Liver (tissue), 9 donors: ENCODE results near the gene KIF18B. TPM values are rescaled to one million over a fixed set of nuclear protein-coding genes. Genes with fewer than 3 reads are reported as not detected.

Experiments used
- DNase-seq: peaks from one replicate; pipeline ENCODE4 v3.0.0-alpha.2; 2017; ENCODE audit warnings: low spot score
- H3K27ac ChIP-seq, 2 donors: one replicate each; pipeline ENCODE4 v1.7.0; 2013; ENCODE audit warnings: inconsistent platforms in 2 of 2, low read length in 2 of 2, control low read depth in 1 of 2, low read depth in 1 of 2, mild to moderate bottlenecking in 1 of 2
- H3K27me3 ChIP-seq, 4 donors: one replicate each; pipeline versions ENCODE4 v1.6.1 to v1.7.0; 2013; ENCODE audit warnings: low read length in 3 of 4, inconsistent platforms in 1 of 4, mild to moderate bottlenecking in 1 of 4, moderate library complexity in 1 of 4; ENCODE audit not compliant: control insufficient read depth in 4 of 4, insufficient read depth in 4 of 4
- H3K36me3 ChIP-seq, 4 donors: one replicate each; pipeline versions ENCODE4 v1.6.1 to v1.7.0; 2013; ENCODE audit warnings: low read length in 3 of 4, mild to moderate bottlenecking in 3 of 4, low read depth in 1 of 4, moderate library complexity in 1 of 4; ENCODE audit not compliant: control insufficient read depth in 4 of 4, insufficient read depth in 3 of 4
- H3K4me1 ChIP-seq, 4 donors: one replicate each; pipeline versions ENCODE4 v1.6.1 to v1.7.0; 2013; ENCODE audit warnings: low read length in 3 of 4, mild to moderate bottlenecking in 3 of 4, moderate library complexity in 1 of 4; ENCODE audit not compliant: control insufficient read depth in 4 of 4, insufficient read depth in 4 of 4
- H3K4me3 ChIP-seq, 3 donors: one replicate each; pipeline versions ENCODE4 v1.6.1 to v1.7.0; 2013; ENCODE audit warnings: low read length in 3 of 3, control low read depth in 1 of 3, low read depth in 1 of 3, mild to moderate bottlenecking in 1 of 3
- H3K9ac ChIP-seq, 2 donors: one replicate each; pipeline ENCODE4 v1.7.0; 2013; ENCODE audit warnings: low read length in 2 of 2, mild to moderate bottlenecking in 2 of 2, moderate library complexity in 2 of 2, control low read depth in 1 of 2, low read depth in 1 of 2
- H3K9me3 ChIP-seq, 4 donors: one replicate each; pipeline versions ENCODE4 v1.6.1 to v1.7.0; 2013; ENCODE audit warnings: low read length in 3 of 4; ENCODE audit not compliant: control insufficient read depth in 4 of 4
- FOXA1 ChIP-seq: IDR thresholded peaks from 2 replicates; pipeline ENCODE4 v1.6.1; 2016; ENCODE audit warnings: antibody characterized with exemption
- FOXA2 ChIP-seq: IDR thresholded peaks from 2 replicates; pipeline ENCODE4 v1.6.1; 2016; ENCODE audit warnings: antibody characterized with exemption
- GABPA ChIP-seq, 2 donors: IDR thresholded peaks in 1 of 2; conservative IDR thresholded peaks in 1 of 2; 2 replicates each; pipeline ENCODE4 v1.6.1; 2016; ENCODE audit warnings: antibody characterized with exemption in 2 of 2, mild to moderate bottlenecking in 1 of 2, moderate library complexity in 1 of 2
- HNF4A ChIP-seq, 2 donors: conservative IDR thresholded peaks; 2 replicates each; pipeline ENCODE4 v1.6.1; 2016; ENCODE audit warnings: antibody characterized with exemption in 2 of 2, mild to moderate bottlenecking in 2 of 2
- JUND ChIP-seq, 2 donors: IDR thresholded peaks; 2 replicates each; pipeline ENCODE4 v1.6.1; 2016; ENCODE audit warnings: antibody characterized with exemption in 2 of 2
- NR2F2 ChIP-seq: IDR thresholded peaks from 2 replicates; pipeline ENCODE4 v1.6.1; 2016; ENCODE audit warnings: antibody characterized with exemption
- RXRA ChIP-seq, 2 donors: IDR thresholded peaks; 2 replicates each; pipeline ENCODE4 v1.6.1; 2017 to 2018; ENCODE audit warnings: antibody characterized with exemption in 2 of 2, mild to moderate bottlenecking in 1 of 2
- SP1 ChIP-seq: IDR thresholded peaks from 2 replicates; pipeline ENCODE4 v1.6.1; 2018; ENCODE audit warnings: antibody characterized with exemption, mild to moderate bottlenecking
- YY1 ChIP-seq: IDR thresholded peaks from 2 replicates; pipeline ENCODE4 v1.6.1; 2016; ENCODE audit warnings: antibody characterized with exemption, mild to moderate bottlenecking
- WGBS: extraction: QIAGEN DNeasy Blood & Tissue Kit; methylation state at CpG from one replicate; pipeline ENCODE4 v1.1.7; 2013; 5-methylcytosine and 5-hydroxymethylcytosine counted together
- polyA plus RNA-seq, 2 donors: library from polyadenylated mRNA; stranded (reverse) in 1 of 2; unstranded in 1 of 2; fragments of 200-250 nt in 1 of 2; fragments of >200 nt in 1 of 2; fragmentation: Nextera tagmentation in 1 of 2; extraction: Ambion mirVana in 1 of 2; gene quantifications; one replicate each; pipeline versions ENCODE4 v1.2.1 to v1.2.3, GENCODE V29; 2013 to 2015
- total RNA-seq, 2 donors: library from RNA; depleted of rRNA; stranded (reverse); fragments of >200 nt; gene quantifications; one replicate each; pipeline ENCODE4 v1.2.3, GENCODE V29; 2014
- TF ChIP-seq, protein P1 (sequence below): fragments of 150-350 bp; IDR thresholded peaks from 2 replicates; pipeline ENCODE4 v1.5.1; 2017; ENCODE audit warnings: improper control_type of control experiment, low read depth, low read length; ENCODE audit not compliant: missing input control
- TF ChIP-seq, protein P2 (sequence below): IDR thresholded peaks from 2 replicates; pipeline ENCODE4 v1.6.1; 2016; ENCODE audit warnings: antibody characterized with exemption
- TF ChIP-seq, protein P3 (sequence below): IDR thresholded peaks from 2 replicates; pipeline ENCODE4 v1.6.1; 2016; ENCODE audit warnings: antibody characterized with exemption
- TF ChIP-seq, protein P4 (sequence below): IDR thresholded peaks from 2 replicates; pipeline ENCODE4 v1.6.1; 2016; ENCODE audit warnings: antibody characterized with exemption
- TF ChIP-seq, protein P5 (sequence below): IDR thresholded peaks from 2 replicates; pipeline ENCODE4 v1.6.1; 2016; ENCODE audit warnings: antibody characterized with exemption, mild to moderate bottlenecking
- donor health status: healthy.
- donor health status: healthy.
- donor health status: healthy.
- donor health status: healthy.
- donor health status: healthy.

Gene KIF18B
- total and polyA plus RNA-seq, 4 donors = under 0.01 to 11.9 (median 0.48) TPM

DNA sequence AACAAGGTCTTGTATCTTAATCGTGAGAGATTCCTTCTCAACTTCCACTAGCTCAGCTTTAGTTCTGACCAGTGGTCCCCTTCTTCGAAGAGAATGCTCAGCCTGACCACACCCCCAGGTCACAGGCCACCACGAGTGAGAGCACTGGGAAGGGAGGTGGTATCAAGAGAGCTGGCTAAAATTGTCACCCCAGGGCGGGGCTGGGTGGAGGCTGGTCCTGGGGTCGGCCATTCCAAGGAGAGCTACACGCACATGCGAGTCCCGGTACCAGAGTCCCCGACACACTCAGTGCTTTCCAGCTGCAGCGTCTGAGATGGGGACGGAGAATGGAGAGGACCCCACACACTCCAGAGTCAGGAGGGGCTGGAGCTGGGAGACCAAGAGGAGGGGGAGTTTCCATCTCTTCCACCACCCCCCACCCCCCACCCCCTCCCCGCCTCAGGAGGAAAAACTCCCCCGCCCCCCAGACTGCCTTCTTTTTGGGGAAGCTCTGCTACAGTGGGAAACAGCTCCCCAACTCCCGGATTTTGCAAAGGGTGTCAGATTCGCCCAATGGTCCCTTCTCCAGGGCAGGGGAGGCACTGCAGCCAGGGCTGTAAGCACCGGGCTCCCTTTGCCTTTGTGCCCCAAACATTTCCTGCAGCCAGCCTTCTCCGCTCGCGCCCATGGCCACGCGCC is 18.9 kb upstream of the KIF18B start:
- Histone ChIP-seq H3K9ac (no peak overlapping the region), H3K36me3 (no peaks in the 10 kb centered on the region), H3K27ac (no peak overlapping the region), H3K4me1 (peaks cover 5 to 28% (median 11%) of the 10 kb centered on the region in 4 donors), H3K27me3 (peaks cover 0 to 18% (median 7%) of the 10 kb centered on the region in 4 donors), H3K9me3 (no peaks in the 10 kb centered on the region), H3K4me3 (no peak overlapping the region)
- TF ChIP-seq, protein P1, sequence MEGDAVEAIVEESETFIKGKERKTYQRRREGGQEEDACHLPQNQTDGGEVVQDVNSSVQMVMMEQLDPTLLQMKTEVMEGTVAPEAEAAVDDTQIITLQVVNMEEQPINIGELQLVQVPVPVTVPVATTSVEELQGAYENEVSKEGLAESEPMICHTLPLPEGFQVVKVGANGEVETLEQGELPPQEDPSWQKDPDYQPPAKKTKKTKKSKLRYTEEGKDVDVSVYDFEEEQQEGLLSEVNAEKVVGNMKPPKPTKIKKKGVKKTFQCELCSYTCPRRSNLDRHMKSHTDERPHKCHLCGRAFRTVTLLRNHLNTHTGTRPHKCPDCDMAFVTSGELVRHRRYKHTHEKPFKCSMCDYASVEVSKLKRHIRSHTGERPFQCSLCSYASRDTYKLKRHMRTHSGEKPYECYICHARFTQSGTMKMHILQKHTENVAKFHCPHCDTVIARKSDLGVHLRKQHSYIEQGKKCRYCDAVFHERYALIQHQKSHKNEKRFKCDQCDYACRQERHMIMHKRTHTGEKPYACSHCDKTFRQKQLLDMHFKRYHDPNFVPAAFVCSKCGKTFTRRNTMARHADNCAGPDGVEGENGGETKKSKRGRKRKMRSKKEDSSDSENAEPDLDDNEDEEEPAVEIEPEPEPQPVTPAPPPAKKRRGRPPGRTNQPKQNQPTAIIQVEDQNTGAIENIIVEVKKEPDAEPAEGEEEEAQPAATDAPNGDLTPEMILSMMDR = no peak
- TF ChIP-seq NR2F2 (no peak), JUND (IDR thresholded peaks at IDR 0.05) (no peak), RXRA (IDR thresholded peaks at IDR 0.05) (no peak), HNF4A (conservative IDR thresholded peaks at IDR 0.05) (no peak), FOXA1 (no peak), FOXA2 (no peak), GABPA (IDR thresholded peaks at IDR 0.05 in 1 of 2, conservative IDR thresholded peaks at IDR 0.05 in 1 of 2) (no peak), SP1 (no peak), YY1 (no peak)
- TF ChIP-seq, protein P2, sequence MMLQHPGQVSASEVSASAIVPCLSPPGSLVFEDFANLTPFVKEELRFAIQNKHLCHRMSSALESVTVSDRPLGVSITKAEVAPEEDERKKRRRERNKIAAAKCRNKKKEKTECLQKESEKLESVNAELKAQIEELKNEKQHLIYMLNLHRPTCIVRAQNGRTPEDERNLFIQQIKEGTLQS = no peak
- TF ChIP-seq, protein P3, sequence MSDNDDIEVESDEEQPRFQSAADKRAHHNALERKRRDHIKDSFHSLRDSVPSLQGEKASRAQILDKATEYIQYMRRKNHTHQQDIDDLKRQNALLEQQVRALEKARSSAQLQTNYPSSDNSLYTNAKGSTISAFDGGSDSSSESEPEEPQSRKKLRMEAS = no peak
- no peak for DNase-seq
- WGBS = 12% methylated on average over 21 of the region's 21 CpGs

DNA sequence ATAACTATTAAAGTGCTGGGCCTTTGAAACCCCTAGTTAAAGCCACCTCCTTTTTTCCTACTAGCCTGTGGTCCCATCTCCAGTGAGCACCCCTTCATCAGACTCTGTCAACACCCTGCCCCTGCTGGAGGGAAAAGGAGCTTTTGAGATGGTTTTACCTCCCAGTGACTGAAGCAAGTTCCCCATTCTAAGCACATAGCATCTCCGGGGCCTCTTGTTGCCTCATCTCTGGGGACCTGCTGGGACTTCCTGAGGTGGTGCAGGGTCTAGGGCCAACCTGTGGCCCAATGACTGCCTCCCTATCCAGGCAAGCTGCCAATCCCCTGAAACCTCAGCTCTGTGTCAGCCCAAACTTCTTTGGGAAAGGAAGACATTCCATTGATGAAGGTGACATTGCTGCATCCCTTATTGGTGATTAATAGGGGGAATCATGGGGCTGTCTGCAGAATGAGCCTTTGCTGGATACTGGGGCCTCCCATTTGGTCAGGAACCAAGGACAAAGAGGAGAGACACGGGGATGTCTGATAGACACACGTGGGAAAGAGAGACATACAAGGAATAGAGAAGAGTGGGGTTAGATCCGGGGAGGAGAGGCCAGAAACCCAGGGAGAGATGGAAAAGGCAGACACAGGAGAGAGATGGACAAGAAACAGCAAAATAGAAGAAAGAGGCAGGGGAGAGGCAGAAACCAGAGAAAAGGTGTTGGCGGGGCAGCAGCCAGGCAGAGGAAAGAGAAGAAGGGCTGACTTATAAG is 18.1 kb upstream of the KIF18B start:
- H3K27me3 ChIP-seq = peaks cover 0 to 21% (median 7%) of the 10 kb centered on the region in 4 donors
- no peak for TF ChIP-seq GABPA (IDR thresholded peaks at IDR 0.05 in 1 of 2, conservative IDR thresholded peaks at IDR 0.05 in 1 of 2)
- TF ChIP-seq, protein P4, sequence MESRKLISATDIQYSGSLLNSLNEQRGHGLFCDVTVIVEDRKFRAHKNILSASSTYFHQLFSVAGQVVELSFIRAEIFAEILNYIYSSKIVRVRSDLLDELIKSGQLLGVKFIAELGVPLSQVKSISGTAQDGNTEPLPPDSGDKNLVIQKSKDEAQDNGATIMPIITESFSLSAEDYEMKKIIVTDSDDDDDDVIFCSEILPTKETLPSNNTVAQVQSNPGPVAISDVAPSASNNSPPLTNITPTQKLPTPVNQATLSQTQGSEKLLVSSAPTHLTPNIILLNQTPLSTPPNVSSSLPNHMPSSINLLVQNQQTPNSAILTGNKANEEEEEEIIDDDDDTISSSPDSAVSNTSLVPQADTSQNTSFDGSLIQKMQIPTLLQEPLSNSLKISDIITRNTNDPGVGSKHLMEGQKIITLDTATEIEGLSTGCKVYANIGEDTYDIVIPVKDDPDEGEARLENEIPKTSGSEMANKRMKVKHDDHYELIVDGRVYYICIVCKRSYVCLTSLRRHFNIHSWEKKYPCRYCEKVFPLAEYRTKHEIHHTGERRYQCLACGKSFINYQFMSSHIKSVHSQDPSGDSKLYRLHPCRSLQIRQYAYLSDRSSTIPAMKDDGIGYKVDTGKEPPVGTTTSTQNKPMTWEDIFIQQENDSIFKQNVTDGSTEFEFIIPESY = no peak
- TF ChIP-seq, protein P5, sequence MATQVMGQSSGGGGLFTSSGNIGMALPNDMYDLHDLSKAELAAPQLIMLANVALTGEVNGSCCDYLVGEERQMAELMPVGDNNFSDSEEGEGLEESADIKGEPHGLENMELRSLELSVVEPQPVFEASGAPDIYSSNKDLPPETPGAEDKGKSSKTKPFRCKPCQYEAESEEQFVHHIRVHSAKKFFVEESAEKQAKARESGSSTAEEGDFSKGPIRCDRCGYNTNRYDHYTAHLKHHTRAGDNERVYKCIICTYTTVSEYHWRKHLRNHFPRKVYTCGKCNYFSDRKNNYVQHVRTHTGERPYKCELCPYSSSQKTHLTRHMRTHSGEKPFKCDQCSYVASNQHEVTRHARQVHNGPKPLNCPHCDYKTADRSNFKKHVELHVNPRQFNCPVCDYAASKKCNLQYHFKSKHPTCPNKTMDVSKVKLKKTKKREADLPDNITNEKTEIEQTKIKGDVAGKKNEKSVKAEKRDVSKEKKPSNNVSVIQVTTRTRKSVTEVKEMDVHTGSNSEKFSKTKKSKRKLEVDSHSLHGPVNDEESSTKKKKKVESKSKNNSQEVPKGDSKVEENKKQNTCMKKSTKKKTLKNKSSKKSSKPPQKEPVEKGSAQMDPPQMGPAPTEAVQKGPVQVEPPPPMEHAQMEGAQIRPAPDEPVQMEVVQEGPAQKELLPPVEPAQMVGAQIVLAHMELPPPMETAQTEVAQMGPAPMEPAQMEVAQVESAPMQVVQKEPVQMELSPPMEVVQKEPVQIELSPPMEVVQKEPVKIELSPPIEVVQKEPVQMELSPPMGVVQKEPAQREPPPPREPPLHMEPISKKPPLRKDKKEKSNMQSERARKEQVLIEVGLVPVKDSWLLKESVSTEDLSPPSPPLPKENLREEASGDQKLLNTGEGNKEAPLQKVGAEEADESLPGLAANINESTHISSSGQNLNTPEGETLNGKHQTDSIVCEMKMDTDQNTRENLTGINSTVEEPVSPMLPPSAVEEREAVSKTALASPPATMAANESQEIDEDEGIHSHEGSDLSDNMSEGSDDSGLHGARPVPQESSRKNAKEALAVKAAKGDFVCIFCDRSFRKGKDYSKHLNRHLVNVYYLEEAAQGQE = no peak
- TF ChIP-seq, protein P3 = no peak
- no peak for TF ChIP-seq JUND (IDR thresholded peaks at IDR 0.05)
- 69% methylated on average over 5 of the region's 5 CpGs for WGBS
- no peak overlapping the region for H3K4me3 ChIP-seq
- DNase-seq = no peak
- H3K9me3 ChIP-seq = no peaks in the 10 kb centered on the region
- H3K36me3 ChIP-seq = no peaks in the 10 kb centered on the region
- H3K4me1 ChIP-seq = peaks cover 5 to 28% (median 11%) of the 10 kb centered on the region in 4 donors
- no peak overlapping the region for H3K9ac ChIP-seq
- H3K27ac ChIP-seq = no peak overlapping the region
